Stromal cell of bone marrow (primary cell): ENCODE data around the gene CEP295NL.
"Not testable (repeated sequence)": the region's sequence is repeated elsewhere in the genome, so short reads cannot be mapped to it uniquely, and the experiment has no call there.

Source experiments
- DNase-seq: peaks from one replicate; pipeline ENCODE4 v3.0.0-alpha.2; 2012; ENCODE audit warnings: low read depth

CEP295NL gene

GRCh38 chr17:78929908-78930775, 27.1 kb upstream of the CEP295NL start:
- DNase-seq = no peak

GRCh38 chr17:78925662-78926555, 22.9 kb upstream of the CEP295NL start:
- DNase-seq = peak; percentile 90

- DNase-seq = peak; percentile 71
These were observed 22.2 kb upstream of the CEP295NL start, which contains the start of gene TIMP2 for GRCh38 chr17:78925234-78925633. Gene TIMP2 (minus strand): TSS chr17:78925387. CDS start chr17:78925088, 299 bp downstream.

GRCh38 chr17:78924481-78925151, 21.6 kb upstream of the CEP295NL start:
- no peak for DNase-seq

GRCh38 chr17:78923660-78924453, 20.9 kb upstream of the CEP295NL start:
- DNase-seq = no peak

- DNase-seq = no peak
These were observed 20.0 kb upstream of the CEP295NL start for GRCh38 chr17:78922816-78923498.

GRCh38 chr17:78921437-78921971, 18.5 kb upstream of the CEP295NL start:
- DNase-seq = no peak

GRCh38 chr17:78920528-78920927, 17.5 kb upstream of the CEP295NL start:
- DNase-seq = no peak

GRCh38 chr17:78919861-78920450, 17.0 kb upstream of the CEP295NL start:
- DNase-seq = no peak

GRCh38 chr17:78918979-78919378, 16.0 kb upstream of the CEP295NL start:
- DNase-seq = no peak

GRCh38 chr17:78917451-78918275, 14.7 kb upstream of the CEP295NL start:
- no peak for DNase-seq

- no peak for DNase-seq
These were observed 13.1 kb upstream of the CEP295NL start for GRCh38 chr17:78915872-78916632.

- no peak for DNase-seq
These were observed 10.1 kb upstream of the CEP295NL start for GRCh38 chr17:78913115-78913514.

GRCh38 chr17:78912082-78912481, 9.1 kb upstream of the CEP295NL start:
- DNase-seq = no peak

- DNase-seq = not testable (repeated sequence)
These were observed 8.5 kb upstream of the CEP295NL start for GRCh38 chr17:78911543-78911942.

- no peak for DNase-seq
These were observed 7.7 kb upstream of the CEP295NL start for GRCh38 chr17:78910497-78911284.

- no peak for DNase-seq
These were observed 5.4 kb upstream of the CEP295NL start for GRCh38 chr17:78908426-78908825.

- no peak for DNase-seq
These were observed 2.5 kb upstream of the CEP295NL start for GRCh38 chr17:78905541-78905940.
